ENCODE results near the gene CNPY3.

Gene CNPY3

GRCh38 chr6:42939810-42940167, 10.5 kb downstream of the CNPY3 start:
- no peak for TF ChIP-seq GATA2 (IDR thresholded peaks at IDR 0.05; ENCODE audit: low read depth, low read length)
- no peak for TF ChIP-seq GATA3 (IDR thresholded peaks at IDR 0.05; ENCODE audit: low read depth, low read length)

GRCh38 chr6:42940493-42941045, 11.3 kb downstream of the CNPY3 start:
- no peak for TF ChIP-seq GATA2 (IDR thresholded peaks at IDR 0.05; ENCODE audit: low read depth, low read length)
- TF ChIP-seq GATA3 (IDR thresholded peaks at IDR 0.05; ENCODE audit: low read depth, low read length) = no peak

- TF ChIP-seq GATA2 (IDR thresholded peaks at IDR 0.05; ENCODE audit: low read depth, low read length) = no peak
- no peak for TF ChIP-seq GATA3 (IDR thresholded peaks at IDR 0.05; ENCODE audit: low read depth, low read length)
Measured at GRCh38 chr6:42942444-42942843, 13.2 kb downstream of the CNPY3 start.

- TF ChIP-seq GATA3 (IDR thresholded peaks at IDR 0.05; ENCODE audit: low read depth, low read length) (no peak), GATA2 (IDR thresholded peaks at IDR 0.05; ENCODE audit: low read depth, low read length) (no peak)
Measured at GRCh38 chr6:42947950-42948349, 18.7 kb downstream of the CNPY3 start.

- TF ChIP-seq GATA2 (IDR thresholded peaks at IDR 0.05; ENCODE audit: low read depth, low read length) (no peak), GATA3 (IDR thresholded peaks at IDR 0.05; ENCODE audit: low read depth, low read length) (no peak)
Measured at GRCh38 chr6:42952389-42952788, 23.1 kb downstream of the CNPY3 start.

- TF ChIP-seq GATA2 (IDR thresholded peaks at IDR 0.05; ENCODE audit: low read depth, low read length) = no peak
- TF ChIP-seq GATA3 (IDR thresholded peaks at IDR 0.05; ENCODE audit: low read depth, low read length) = no peak
Measured at GRCh38 chr6:42958125-42958524, 28.8 kb downstream of the CNPY3 start.

GRCh38 chr6:42959917-42960242, 30.6 kb downstream of the CNPY3 start:
- TF ChIP-seq GATA3 (IDR thresholded peaks at IDR 0.05; ENCODE audit: low read depth, low read length) (no peak), GATA2 (IDR thresholded peaks at IDR 0.05; ENCODE audit: low read depth, low read length) (no peak)

- TF ChIP-seq GATA2 (IDR thresholded peaks at IDR 0.05; ENCODE audit: low read depth, low read length) (no peak), GATA3 (IDR thresholded peaks at IDR 0.05; ENCODE audit: low read depth, low read length) (no peak)
Measured at GRCh38 chr6:42960243-42961019, 31.2 kb downstream of the CNPY3 start, which contains the start of gene GNMT. TSS of gene GNMT (plus strand) at chr6:42960754. CDS start at chr6:42960768, 14 bp downstream.

- TF ChIP-seq GATA3 (IDR thresholded peaks at IDR 0.05; ENCODE audit: low read depth, low read length) (no peak), GATA2 (IDR thresholded peaks at IDR 0.05; ENCODE audit: low read depth, low read length) (no peak)
Measured at GRCh38 chr6:42961020-42961470, 31.8 kb downstream of the CNPY3 start.

GRCh38 chr6:42962096-42962495, 32.8 kb downstream of the CNPY3 start:
- TF ChIP-seq GATA2 (IDR thresholded peaks at IDR 0.05; ENCODE audit: low read depth, low read length) = no peak
- no peak for TF ChIP-seq GATA3 (IDR thresholded peaks at IDR 0.05; ENCODE audit: low read depth, low read length)

GRCh38 chr6:42962502-42963178, 33.4 kb downstream of the CNPY3 start:
- TF ChIP-seq GATA3 (IDR thresholded peaks at IDR 0.05; ENCODE audit: low read depth, low read length) = no peak

- TF ChIP-seq GATA2 (IDR thresholded peaks at IDR 0.05; ENCODE audit: low read depth, low read length) = no peak
- no peak for TF ChIP-seq GATA3 (IDR thresholded peaks at IDR 0.05; ENCODE audit: low read depth, low read length)
Measured at GRCh38 chr6:42963179-42963854, 34.0 kb downstream of the CNPY3 start.

GRCh38 chr6:42963855-42964605, 34.8 kb downstream of the CNPY3 start:
- TF ChIP-seq GATA2 (IDR thresholded peaks at IDR 0.05; ENCODE audit: low read depth, low read length) (no peak), GATA3 (IDR thresholded peaks at IDR 0.05; ENCODE audit: low read depth, low read length) (no peak)

GRCh38 chr6:42966571-42966970, 37.3 kb downstream of the CNPY3 start:
- TF ChIP-seq GATA3 (IDR thresholded peaks at IDR 0.05; ENCODE audit: low read depth, low read length) = no peak
- TF ChIP-seq GATA2 (IDR thresholded peaks at IDR 0.05; ENCODE audit: low read depth, low read length) = no peak

Data from SH-SY5Y (cell line).